Tibial nerve (tissue), 3 donors: ENCODE results near the gene CARD9.

Source experiments
- CTCF ChIP-seq, 5 experiments: fragments of 200-600 bp in 3 of 5; fragments of 450-650 bp in 2 of 5; sonication (generic) in 3 of 5; IDR thresholded peaks; one replicate each; pipeline ENCODE4 v1.5.1; 2016 to 2019; ENCODE audit warnings: antibody characterized with exemption in 5 of 5, mild to moderate bottlenecking in 3 of 5, moderate library complexity in 2 of 5
- POLR2A ChIP-seq, 2 donors: fragments of 450-650 bp; IDR thresholded peaks; one replicate each; pipeline ENCODE4 v1.6.1; 2017; ENCODE audit warnings: antibody characterized with exemption in 2 of 2, mild to moderate bottlenecking in 2 of 2, moderate library complexity in 2 of 2

GRCh38 chr9:136316271-136316751 is 57.2 kb downstream of the CARD9 start:
- TF ChIP-seq POLR2A (IDR thresholded peaks at IDR 0.05) = no peak
- TF ChIP-seq CTCF (IDR thresholded peaks at IDR 0.05) = no peak
